Measurements from ENCODE around the gene MYO3B. TPM values are rescaled to one million over a fixed set of nuclear protein-coding genes. Genes with fewer than 3 reads are reported as not detected.
A peak's percentile ranks its signal among the peaks of the same experiment; 100 is the strongest.

MYO3B gene
- polyA plus RNA-seq, 1 donor (not counting 4 experiments of a cell fraction or from before 2014, with no cell fraction given), result 4.4 TPM

DNA sequence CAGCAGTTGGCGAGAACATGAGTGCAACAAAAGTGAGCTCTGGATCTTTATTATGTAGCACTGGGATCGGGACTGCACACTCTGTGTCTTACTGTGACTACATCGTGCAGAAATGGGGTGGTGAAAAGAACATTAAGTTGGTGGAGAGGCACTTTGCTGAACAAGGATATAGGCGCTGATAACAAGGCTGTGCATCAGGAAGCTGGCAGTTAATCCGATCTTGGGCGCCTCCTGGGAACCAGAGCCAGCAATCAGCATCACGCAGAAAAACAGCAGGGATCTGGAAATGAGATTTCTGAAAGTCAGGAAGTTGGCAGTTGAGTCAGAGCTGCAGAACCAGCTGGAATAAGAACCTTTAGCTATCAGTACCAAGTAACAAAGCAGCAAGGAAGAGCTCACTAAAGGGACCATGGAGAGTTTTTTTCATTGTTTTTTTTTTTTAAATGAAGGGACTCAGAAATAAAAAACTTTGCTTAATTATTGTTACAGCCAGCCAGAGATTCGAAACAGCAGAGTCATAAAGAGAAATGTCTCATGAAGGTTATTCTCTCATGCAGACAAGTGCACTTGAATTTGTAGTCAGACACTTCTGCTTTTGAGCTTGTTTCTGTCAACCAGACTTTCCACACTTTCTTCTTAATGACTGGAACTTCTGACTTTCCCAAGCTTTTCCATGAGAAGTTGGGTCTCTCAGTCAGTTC, 22.8 kb upstream of the MYO3B start:
- dilution Hi-C loops (cut with MboI; ENCODE audit: extremely low pct_ligation_motif_present, low sequenced_read_pairs), result no loop called here
- H3K36me3 ChIP-seq (ENCODE audit: control insufficient read depth in 2 of 2, extremely low read depth in 1 of 2, insufficient read depth in 2 of 2, low read length in 2 of 2), result no peaks in the 10 kb centered on the region
- no peak overlapping the region for H3K27ac ChIP-seq (ENCODE audit: control insufficient read depth, insufficient read depth, low read length)
- peak; percentile 64 for FAIRE-seq
- DNase-seq (ENCODE audit: low read depth, low spot score), result no peak
- no peaks in the 10 kb centered on the region for H3K79me2 ChIP-seq (ENCODE audit: control insufficient read depth, insufficient read depth, low read length)
- no peaks in the 10 kb centered on the region for H3K27me3 ChIP-seq (ENCODE audit: control insufficient read depth, extremely low read depth, insufficient read depth, low read length)
- no peak overlapping the region for H3K4me2 ChIP-seq (ENCODE audit: control insufficient read depth, extremely low read depth, insufficient read depth, low read depth, low read length)
- H3K9ac ChIP-seq (ENCODE audit: control insufficient read depth, extremely low read depth, insufficient read depth, low read length), result no peak overlapping the region
- peaks cover 14% of the 10 kb centered on the region for H3K4me1 ChIP-seq (ENCODE audit: control insufficient read depth, extremely low read depth, insufficient read depth, low read length)
- H3K9me3 ChIP-seq (ENCODE audit: control insufficient read depth, low read depth, low read length), result no peaks in the 10 kb centered on the region
- H4K20me1 ChIP-seq (ENCODE audit: control insufficient read depth, extremely low read depth, insufficient read depth, low read length), result no peaks in the 10 kb centered on the region
- peak overlapping the region; percentile 8 for H2AFZ ChIP-seq (ENCODE audit: control insufficient read depth, low read length)
- TF ChIP-seq EZH2 (IDR thresholded peaks at IDR 0.05; ENCODE audit: low read length), result no peak
- TF ChIP-seq, protein P1, sequence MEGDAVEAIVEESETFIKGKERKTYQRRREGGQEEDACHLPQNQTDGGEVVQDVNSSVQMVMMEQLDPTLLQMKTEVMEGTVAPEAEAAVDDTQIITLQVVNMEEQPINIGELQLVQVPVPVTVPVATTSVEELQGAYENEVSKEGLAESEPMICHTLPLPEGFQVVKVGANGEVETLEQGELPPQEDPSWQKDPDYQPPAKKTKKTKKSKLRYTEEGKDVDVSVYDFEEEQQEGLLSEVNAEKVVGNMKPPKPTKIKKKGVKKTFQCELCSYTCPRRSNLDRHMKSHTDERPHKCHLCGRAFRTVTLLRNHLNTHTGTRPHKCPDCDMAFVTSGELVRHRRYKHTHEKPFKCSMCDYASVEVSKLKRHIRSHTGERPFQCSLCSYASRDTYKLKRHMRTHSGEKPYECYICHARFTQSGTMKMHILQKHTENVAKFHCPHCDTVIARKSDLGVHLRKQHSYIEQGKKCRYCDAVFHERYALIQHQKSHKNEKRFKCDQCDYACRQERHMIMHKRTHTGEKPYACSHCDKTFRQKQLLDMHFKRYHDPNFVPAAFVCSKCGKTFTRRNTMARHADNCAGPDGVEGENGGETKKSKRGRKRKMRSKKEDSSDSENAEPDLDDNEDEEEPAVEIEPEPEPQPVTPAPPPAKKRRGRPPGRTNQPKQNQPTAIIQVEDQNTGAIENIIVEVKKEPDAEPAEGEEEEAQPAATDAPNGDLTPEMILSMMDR (optimal IDR thresholded peaks at IDR 0.05 in 1 of 3, IDR thresholded peaks at IDR 0.05 in 1 of 3, conservative IDR thresholded peaks at IDR 0.05 in 1 of 3; ENCODE audit: extremely low read depth in 1 of 3, insufficient read depth in 2 of 3, low read length in 3 of 3), result peak in 1 of 3 experiments; percentile 31
- no peaks in the 10 kb centered on the region for H3K9me1 ChIP-seq (ENCODE audit: control insufficient read depth, extremely low read depth, insufficient read depth, low read length)
- no peak overlapping the region for H3K4me3 ChIP-seq (ENCODE audit: control insufficient read depth in 2 of 3, extremely low read depth in 1 of 3, insufficient read depth in 2 of 3, low read depth in 1 of 3, low read length in 3 of 3)

DNA sequence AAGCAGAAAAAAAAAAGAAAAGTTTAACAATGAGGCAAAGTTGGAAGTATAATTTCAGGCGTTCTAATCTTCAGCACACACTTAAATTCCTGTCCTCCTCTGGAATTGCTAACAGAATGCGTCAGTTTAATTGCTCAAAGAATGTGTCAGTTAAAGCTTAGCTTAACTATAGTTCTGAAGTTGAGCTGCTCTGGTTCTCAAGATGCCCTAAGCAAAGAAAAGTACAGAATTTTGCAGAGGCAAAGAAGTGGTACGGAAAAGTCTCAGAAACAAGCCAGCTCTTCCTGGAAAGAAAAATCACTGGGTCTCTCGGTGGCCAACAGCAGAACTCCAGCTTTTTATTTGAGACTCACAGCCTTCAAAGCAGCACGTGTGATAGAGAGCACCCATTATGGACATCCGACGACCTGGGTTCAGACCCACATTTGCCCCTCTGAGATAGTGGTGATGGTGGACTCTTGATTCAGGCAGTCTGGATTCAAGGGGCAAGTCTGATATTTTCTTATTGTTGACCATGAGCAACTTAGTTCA, 22.2 kb upstream of the MYO3B start:
- no peaks in the 10 kb centered on the region for H3K36me3 ChIP-seq (ENCODE audit: control insufficient read depth in 2 of 2, extremely low read depth in 1 of 2, insufficient read depth in 2 of 2, low read length in 2 of 2)

More for the DNA sequence above, 22.2 kb upstream of the MYO3B start:
- H3K9me3 ChIP-seq (ENCODE audit: control insufficient read depth, low read depth, low read length), result no peaks in the 10 kb centered on the region
- no peaks in the 10 kb centered on the region for H3K79me2 ChIP-seq (ENCODE audit: control insufficient read depth, insufficient read depth, low read length)
- no peaks in the 10 kb centered on the region for H3K27me3 ChIP-seq (ENCODE audit: control insufficient read depth, extremely low read depth, insufficient read depth, low read length)
- TF ChIP-seq, protein P1 (optimal IDR thresholded peaks at IDR 0.05 in 1 of 3, IDR thresholded peaks at IDR 0.05 in 1 of 3, conservative IDR thresholded peaks at IDR 0.05 in 1 of 3; ENCODE audit: extremely low read depth in 1 of 3, insufficient read depth in 2 of 3, low read length in 3 of 3), result no peak
- no peak for TF ChIP-seq EZH2 (IDR thresholded peaks at IDR 0.05; ENCODE audit: low read length)
- no peak overlapping the region for H2AFZ ChIP-seq (ENCODE audit: control insufficient read depth, low read length)
- FAIRE-seq (no peak), DNase-seq (ENCODE audit: low read depth, low spot score) (no peak)
- H3K4me1 ChIP-seq (ENCODE audit: control insufficient read depth, extremely low read depth, insufficient read depth, low read length), result peaks cover 14% of the 10 kb centered on the region
- H3K4me2 ChIP-seq (ENCODE audit: control insufficient read depth, extremely low read depth, insufficient read depth, low read depth, low read length), result no peak overlapping the region
- dilution Hi-C loops (cut with MboI; ENCODE audit: extremely low pct_ligation_motif_present, low sequenced_read_pairs), result no loop called here
- no peaks in the 10 kb centered on the region for H4K20me1 ChIP-seq (ENCODE audit: control insufficient read depth, extremely low read depth, insufficient read depth, low read length)
- no peak overlapping the region for H3K9ac ChIP-seq (ENCODE audit: control insufficient read depth, extremely low read depth, insufficient read depth, low read length)
- H3K4me3 ChIP-seq (ENCODE audit: control insufficient read depth in 2 of 3, extremely low read depth in 1 of 3, insufficient read depth in 2 of 3, low read depth in 1 of 3, low read length in 3 of 3), result no peak overlapping the region
- no peak overlapping the region for H3K27ac ChIP-seq (ENCODE audit: control insufficient read depth, insufficient read depth, low read length)
- no peaks in the 10 kb centered on the region for H3K9me1 ChIP-seq (ENCODE audit: control insufficient read depth, extremely low read depth, insufficient read depth, low read length)
